Tibial nerve (tissue), 4 donors: ENCODE measurements around the gene HAAO. TPM values are rescaled to one million over a fixed set of nuclear protein-coding genes. Genes with fewer than 3 reads are reported as not detected.
A peak's percentile ranks its signal among the peaks of the same experiment; 100 is the strongest.

Experiments
- DNase-seq, 2 donors: peaks; one replicate each; pipeline ENCODE4 v3.0.0-alpha.2; 2019; ENCODE audit warnings: low spot score in 2 of 2
- H3K27ac ChIP-seq, 4 donors: fragments of 200-600 bp; sonication (generic) in 3 of 4; one replicate each; pipeline ENCODE4 v1.5.1; 2017 to 2019; ENCODE audit warnings: mild to moderate bottlenecking in 1 of 4
- H3K27me3 ChIP-seq, 2 donors: fragments of 200-600 bp; sonication (generic) in 1 of 2; one replicate each; pipeline versions ENCODE4 v1.5.1 to v1.6.0; 2017 to 2019
- H3K36me3 ChIP-seq, 3 donors: fragments of 200-600 bp; sonication (generic); one replicate each; pipeline ENCODE4 v1.5.1; 2018 to 2019
- H3K4me1 ChIP-seq, 4 donors: fragments of 200-600 bp; sonication (generic) in 3 of 4; one replicate each; pipeline ENCODE4 v1.5.1; 2017 to 2019
- H3K4me3 ChIP-seq, 4 donors: fragments of 200-600 bp; sonication (generic) in 3 of 4; one replicate each; pipeline ENCODE4 v1.5.1; 2017 to 2019; ENCODE audit warnings: mild to moderate bottlenecking in 1 of 4, moderate library complexity in 1 of 4
- H3K9me3 ChIP-seq, 4 donors: fragments of 200-600 bp; sonication (generic) in 3 of 4; one replicate each; pipeline ENCODE4 v1.5.1; 2017 to 2019
- EP300 ChIP-seq, 2 donors: sonication (generic); formaldehyde crosslinking; IDR thresholded peaks; one replicate each; pipeline ENCODE4 v1.6.1; 2017; ENCODE audit warnings: antibody characterized with exemption in 2 of 2, mild to moderate bottlenecking in 1 of 2
- POLR2A ChIP-seq, 2 donors: fragments of 450-650 bp; IDR thresholded peaks; one replicate each; pipeline ENCODE4 v1.6.1; 2017; ENCODE audit warnings: antibody characterized with exemption in 2 of 2, mild to moderate bottlenecking in 2 of 2, moderate library complexity in 2 of 2
- WGBS, 2 donors: methylation state at CpG; one replicate each; pipeline ENCODE4 v1.1.5; 2018; 5-methylcytosine and 5-hydroxymethylcytosine counted together
- total RNA-seq, 4 donors: library from RNA; depleted of rRNA; stranded (reverse); fragments of >200 nt; gene quantifications; one replicate each; pipeline ENCODE4 v1.1.0, GENCODE V29; 2016
- TF ChIP-seq, protein P1 (sequence below), 5 experiments: fragments of 200-600 bp in 3 of 5; fragments of 450-650 bp in 2 of 5; sonication (generic) in 3 of 5; IDR thresholded peaks; one replicate each; pipeline ENCODE4 v1.5.1; 2016 to 2019; ENCODE audit warnings: antibody characterized with exemption in 5 of 5, mild to moderate bottlenecking in 3 of 5, moderate library complexity in 2 of 5

HAAO gene
- total RNA-seq, 4 donors from 2014 or later, result 5.9 to 24.1 (median 7.6) TPM

DNA sequence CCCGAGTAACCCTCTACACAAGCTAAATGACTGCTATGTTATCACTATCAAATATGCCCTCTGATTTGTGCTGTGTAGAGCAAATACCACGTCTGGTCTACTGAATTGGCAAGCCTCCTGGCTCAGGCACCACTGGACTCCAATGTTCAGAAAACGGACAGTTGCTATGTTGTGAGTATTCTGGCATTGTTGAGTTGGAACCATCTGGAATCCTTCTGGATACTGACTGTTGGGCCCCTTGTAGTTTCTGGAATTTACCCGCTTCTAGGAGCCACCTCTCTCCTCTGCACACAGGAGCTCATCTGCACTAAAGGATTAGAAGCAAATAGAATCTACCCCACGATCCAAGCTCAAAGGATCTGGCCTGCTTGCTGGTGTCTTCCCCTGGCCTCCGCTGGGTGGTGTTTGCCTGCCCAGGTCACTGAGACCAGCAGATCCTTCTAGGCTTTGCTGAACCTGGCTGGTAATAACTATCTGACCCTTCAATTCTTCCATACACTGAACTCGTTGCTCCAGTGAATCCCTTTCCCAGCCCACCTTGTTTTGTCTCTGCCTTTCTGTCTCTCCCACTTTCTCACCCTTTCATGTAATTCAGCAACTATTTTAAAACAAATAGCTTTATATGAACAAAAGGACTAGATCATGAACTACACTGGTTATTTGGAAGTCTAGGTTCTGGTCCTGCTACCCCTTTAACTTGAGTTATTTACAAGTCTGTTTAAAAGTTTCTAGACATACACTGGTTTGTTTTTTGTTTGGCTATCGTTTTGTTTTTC is 2.1 kb upstream of the HAAO start:
- Histone ChIP-seq H3K4me1 (peaks cover 0 to 34% (median 12%) of the 10 kb centered on the region in 4 donors), H3K9me3 (no peaks in the 10 kb centered on the region), H3K4me3 (no peak overlapping the region), H3K27me3 (no peaks in the 10 kb centered on the region), H3K36me3 (no peaks in the 10 kb centered on the region), H3K27ac (peak overlapping the region in 3 of 4 donors; percentile 36 to 94 (median 83))
- TF ChIP-seq, protein P1, sequence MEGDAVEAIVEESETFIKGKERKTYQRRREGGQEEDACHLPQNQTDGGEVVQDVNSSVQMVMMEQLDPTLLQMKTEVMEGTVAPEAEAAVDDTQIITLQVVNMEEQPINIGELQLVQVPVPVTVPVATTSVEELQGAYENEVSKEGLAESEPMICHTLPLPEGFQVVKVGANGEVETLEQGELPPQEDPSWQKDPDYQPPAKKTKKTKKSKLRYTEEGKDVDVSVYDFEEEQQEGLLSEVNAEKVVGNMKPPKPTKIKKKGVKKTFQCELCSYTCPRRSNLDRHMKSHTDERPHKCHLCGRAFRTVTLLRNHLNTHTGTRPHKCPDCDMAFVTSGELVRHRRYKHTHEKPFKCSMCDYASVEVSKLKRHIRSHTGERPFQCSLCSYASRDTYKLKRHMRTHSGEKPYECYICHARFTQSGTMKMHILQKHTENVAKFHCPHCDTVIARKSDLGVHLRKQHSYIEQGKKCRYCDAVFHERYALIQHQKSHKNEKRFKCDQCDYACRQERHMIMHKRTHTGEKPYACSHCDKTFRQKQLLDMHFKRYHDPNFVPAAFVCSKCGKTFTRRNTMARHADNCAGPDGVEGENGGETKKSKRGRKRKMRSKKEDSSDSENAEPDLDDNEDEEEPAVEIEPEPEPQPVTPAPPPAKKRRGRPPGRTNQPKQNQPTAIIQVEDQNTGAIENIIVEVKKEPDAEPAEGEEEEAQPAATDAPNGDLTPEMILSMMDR (IDR thresholded peaks at IDR 0.05), result peak in 1 of 5 experiments; percentile 10
- no peak for TF ChIP-seq POLR2A (IDR thresholded peaks at IDR 0.05)
- no peak for TF ChIP-seq EP300 (IDR thresholded peaks at IDR 0.05)
- 69 to 73% methylated on average over 8 of the region's 8 CpGs for WGBS, 2 donors
- no peak for DNase-seq

DNA sequence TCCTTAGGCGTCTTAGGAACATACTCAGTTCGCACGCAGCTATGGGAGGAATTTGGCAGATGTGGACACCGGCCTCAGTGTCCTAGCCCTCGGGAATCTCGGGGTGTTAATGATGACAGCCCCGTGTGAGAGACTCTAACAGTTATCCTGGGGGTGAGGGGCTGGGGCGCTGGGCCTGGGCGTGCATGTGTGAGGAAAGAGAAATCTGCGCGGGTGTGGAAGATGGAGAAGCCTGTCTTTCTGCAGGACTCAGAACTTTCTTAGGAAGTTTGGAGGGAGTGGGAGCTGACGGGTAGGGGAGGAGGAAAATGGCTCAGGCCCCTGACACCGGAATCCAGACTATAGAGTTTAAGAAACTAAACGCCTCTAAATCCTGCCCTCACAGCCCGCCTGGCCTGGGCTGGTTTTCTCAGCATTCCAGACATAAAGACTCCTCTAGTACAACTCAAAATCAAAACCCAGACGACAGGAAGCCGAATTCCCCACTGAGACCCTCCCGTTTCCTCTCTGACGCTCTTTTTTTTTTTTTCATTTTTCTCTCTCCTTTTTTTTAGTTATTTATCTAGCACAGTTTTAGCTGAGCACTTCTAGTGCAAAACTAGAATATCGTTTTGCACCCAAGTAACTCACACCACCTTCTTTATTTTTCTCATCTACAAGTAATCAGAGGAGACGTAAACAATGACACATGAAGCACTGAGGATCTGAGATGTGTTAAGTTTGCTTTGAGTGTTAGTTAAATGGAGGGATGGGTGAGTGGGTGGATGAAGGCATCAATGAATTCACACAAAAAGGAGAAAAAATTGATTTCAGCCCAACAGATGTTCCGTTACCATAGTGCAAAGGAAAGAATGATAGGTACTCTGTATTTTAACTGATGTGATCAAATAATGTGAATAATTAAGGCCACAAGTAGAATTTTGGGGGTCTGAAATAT is 1.2 kb upstream of the HAAO start:
- Histone ChIP-seq H3K4me1 (peaks cover 0 to 34% (median 12%) of the 10 kb centered on the region in 4 donors), H3K27me3 (no peaks in the 10 kb centered on the region), H3K9me3 (no peaks in the 10 kb centered on the region), H3K27ac (peak overlapping the region; percentile 65 to 94 (median 88)), H3K36me3 (no peaks in the 10 kb centered on the region), H3K4me3 (peak overlapping the region; percentile 49 to 76 (median 64))
- DNase-seq, result peak in 1 of 2 donors; percentile 41
- TF ChIP-seq EP300 (IDR thresholded peaks at IDR 0.05), result no peak
- TF ChIP-seq, protein P1 (IDR thresholded peaks at IDR 0.05), result no peak
- TF ChIP-seq POLR2A (IDR thresholded peaks at IDR 0.05), result no peak
- WGBS, 2 donors, result 21 to 24% methylated on average over 22 of the region's 22 CpGs

DNA sequence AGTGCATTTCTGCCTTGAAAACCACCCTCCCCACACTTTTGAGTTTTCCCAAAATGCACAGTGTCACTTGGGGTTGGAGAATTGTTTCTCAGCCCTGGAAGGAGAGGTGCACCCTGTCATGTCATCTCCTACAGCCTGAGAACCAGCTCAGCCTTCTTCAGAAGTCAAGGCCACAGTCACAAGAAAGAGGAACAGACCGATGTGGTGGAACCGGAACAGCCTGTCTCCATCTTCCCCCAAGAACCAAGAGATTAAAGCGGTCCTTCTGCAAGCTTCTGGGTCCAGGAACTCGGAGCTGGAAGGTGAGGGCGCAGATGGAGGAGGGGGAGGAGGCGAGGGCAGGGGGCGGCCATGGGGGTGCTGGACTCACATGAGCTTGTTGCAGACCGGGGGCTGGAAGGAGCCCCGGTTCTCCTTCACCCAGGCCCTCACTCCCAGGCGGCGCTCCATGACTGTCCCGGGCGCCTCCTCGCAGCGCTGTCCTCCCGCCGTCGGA is 248 bp downstream of the HAAO start:
- Histone ChIP-seq H3K9me3 (no peaks in the 10 kb centered on the region), H3K36me3 (peaks cover 0 to 4% (median 0%) of the 10 kb centered on the region in 3 donors), H3K4me1 (peaks cover 0 to 34% (median 12%) of the 10 kb centered on the region in 4 donors), H3K4me3 (peak overlapping the region; percentile 49 to 76 (median 64)), H3K27me3 (no peaks in the 10 kb centered on the region), H3K27ac (peak overlapping the region; percentile 65 to 94 (median 88))
- WGBS, 2 donors, result 8 to 12% methylated on average over 14 to 15 of the region's 18 CpGs
- TF ChIP-seq, protein P1 (IDR thresholded peaks at IDR 0.05), result no peak
- no peak for TF ChIP-seq POLR2A (IDR thresholded peaks at IDR 0.05)
- no peak for DNase-seq

DNA sequence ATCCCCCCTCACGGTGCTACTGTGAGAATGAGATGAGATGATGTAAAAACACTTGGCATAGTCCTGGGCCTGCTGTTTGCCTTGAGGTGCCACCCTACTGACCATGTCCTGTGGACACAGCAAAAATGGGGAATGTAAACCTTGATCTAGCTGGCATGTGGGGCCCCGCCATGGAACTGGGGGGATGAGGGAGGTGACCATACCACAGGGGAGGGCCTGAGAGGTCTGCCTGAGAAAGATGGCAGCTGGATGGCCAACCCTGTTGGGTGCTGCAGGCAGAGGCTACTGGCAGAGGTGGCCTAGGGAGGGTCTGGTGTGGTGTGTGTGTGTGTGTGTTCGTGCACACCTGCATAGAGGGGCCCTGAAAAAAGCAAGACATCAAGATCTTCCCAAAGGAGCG is 777 bp downstream of the HAAO start:
- Histone ChIP-seq H3K27me3 (no peaks in the 10 kb centered on the region), H3K27ac (peak overlapping the region; percentile 65 to 94 (median 88)), H3K36me3 (peaks cover 0 to 9% (median 0%) of the 10 kb centered on the region in 3 donors), H3K9me3 (no peaks in the 10 kb centered on the region), H3K4me1 (peaks cover 0 to 34% (median 12%) of the 10 kb centered on the region in 4 donors), H3K4me3 (peak overlapping the region in 2 of 4 donors; percentile 49 to 76)
- WGBS, 2 donors, result 58 to 86% methylated on average over 4 of the region's 4 CpGs
- TF ChIP-seq, protein P1 (IDR thresholded peaks at IDR 0.05), result no peak
- TF ChIP-seq POLR2A (IDR thresholded peaks at IDR 0.05) (no peak), EP300 (IDR thresholded peaks at IDR 0.05) (no peak)
- DNase-seq, result no peak
